ENCODE data around the gene PABPN1L.

The PABPN1L gene

GRCh38 chr16:88866151-88866920 is at the start of gene PABPN1L:
Gene PABPN1L (minus strand): TSS chr16:88866660. CDS start chr16:88866606, 54 bp downstream.
- no peak for DNase-seq

- DNase-seq, result no peak
Measured at GRCh38 chr16:88915639-88916327, 49.3 kb upstream of the PABPN1L start.

- DNase-seq, result no peak
Measured at GRCh38 chr16:88914750-88915368, 48.4 kb upstream of the PABPN1L start.

GRCh38 chr16:88913870-88914269 is 47.4 kb upstream of the PABPN1L start:
- no peak for DNase-seq

- DNase-seq, result no peak
Measured at GRCh38 chr16:88913001-88913612, 46.6 kb upstream of the PABPN1L start.

- DNase-seq, result no peak
Measured at GRCh38 chr16:88912556-88912955, 46.1 kb upstream of the PABPN1L start.

- no peak for DNase-seq
Measured at GRCh38 chr16:88911946-88912310, 45.5 kb upstream of the PABPN1L start.

- peak in 1 of 58 donors; percentile 44 for DNase-seq
Measured at GRCh38 chr16:88911136-88911945, 44.9 kb upstream of the PABPN1L start.

GRCh38 chr16:88910284-88911135 is 44.0 kb upstream of the PABPN1L start:
- DNase-seq, result no peak

GRCh38 chr16:88909431-88910210 is 43.2 kb upstream of the PABPN1L start:
- no peak for DNase-seq

GRCh38 chr16:88908307-88908706 is 41.8 kb upstream of the PABPN1L start:
- no peak for DNase-seq

GRCh38 chr16:88907768-88908167 is 41.3 kb upstream of the PABPN1L start:
- no peak for DNase-seq

- DNase-seq, result no peak
Measured at GRCh38 chr16:88906535-88907105, 40.2 kb upstream of the PABPN1L start.

- DNase-seq, result no peak
Measured at GRCh38 chr16:88906020-88906419, 39.6 kb upstream of the PABPN1L start.

- no peak for DNase-seq
Measured at GRCh38 chr16:88905563-88905962, 39.1 kb upstream of the PABPN1L start.

- no peak for DNase-seq
Measured at GRCh38 chr16:88904676-88905365, 38.4 kb upstream of the PABPN1L start.

- DNase-seq, result no peak
Measured at GRCh38 chr16:88903267-88903666, 36.8 kb upstream of the PABPN1L start.

GRCh38 chr16:88902744-88903143 is 36.3 kb upstream of the PABPN1L start:
- DNase-seq, result no peak
